ACHN (cell line): Measurements from ENCODE around the gene OR6K2.
"Not testable (repeated sequence)": the region's sequence is repeated elsewhere in the genome, so short reads cannot be mapped to it uniquely, and the experiment has no call there.

Experiments used
- DNase-seq: peaks from one replicate; pipeline ENCODE4 v3.0.0-alpha.2; 2015
- in situ Hi-C: cut with HindIII; loops from 2 replicates; pipeline ENCODE4 v1.10.0; 2017; ENCODE audit warnings: low sequenced_read_pairs, low pct_ligation_motif_present, low pct_unique_long_range_greater_than_20kb

Gene OR6K2, protein sequence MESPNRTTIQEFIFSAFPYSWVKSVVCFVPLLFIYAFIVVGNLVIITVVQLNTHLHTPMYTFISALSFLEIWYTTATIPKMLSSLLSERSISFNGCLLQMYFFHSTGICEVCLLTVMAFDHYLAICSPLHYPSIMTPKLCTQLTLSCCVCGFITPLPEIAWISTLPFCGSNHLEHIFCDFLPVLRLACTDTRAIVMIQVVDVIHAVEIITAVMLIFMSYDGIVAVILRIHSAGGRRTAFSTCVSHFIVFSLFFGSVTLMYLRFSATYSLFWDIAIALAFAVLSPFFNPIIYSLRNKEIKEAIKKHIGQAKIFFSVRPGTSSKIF

DNA sequence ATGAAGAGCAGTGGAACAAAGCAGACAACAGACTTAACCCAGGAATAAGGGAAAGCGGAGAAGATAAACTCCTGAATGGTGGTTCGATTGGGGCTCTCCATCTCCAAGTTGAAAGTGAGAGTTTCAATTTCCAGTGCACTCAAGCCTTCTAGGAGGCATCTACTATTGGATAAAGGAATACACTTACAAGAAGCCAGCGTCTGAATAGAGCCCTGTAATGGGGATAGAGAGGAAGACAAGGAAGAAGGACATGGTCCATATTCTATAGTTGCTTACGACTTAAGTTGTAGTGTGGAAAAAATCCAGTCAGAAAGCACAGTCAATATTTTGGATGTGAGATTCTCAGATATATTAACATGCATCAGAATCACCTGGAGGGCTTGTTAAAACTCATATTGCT, at the start of gene OR6K2:
Gene OR6K2 (minus strand): TSS at position 101 of the 400 bp plus-strand sequence. CDS start 0 bp downstream, at position 101.
- in situ Hi-C loops = no loop called here
- DNase-seq = no peak

DNA sequence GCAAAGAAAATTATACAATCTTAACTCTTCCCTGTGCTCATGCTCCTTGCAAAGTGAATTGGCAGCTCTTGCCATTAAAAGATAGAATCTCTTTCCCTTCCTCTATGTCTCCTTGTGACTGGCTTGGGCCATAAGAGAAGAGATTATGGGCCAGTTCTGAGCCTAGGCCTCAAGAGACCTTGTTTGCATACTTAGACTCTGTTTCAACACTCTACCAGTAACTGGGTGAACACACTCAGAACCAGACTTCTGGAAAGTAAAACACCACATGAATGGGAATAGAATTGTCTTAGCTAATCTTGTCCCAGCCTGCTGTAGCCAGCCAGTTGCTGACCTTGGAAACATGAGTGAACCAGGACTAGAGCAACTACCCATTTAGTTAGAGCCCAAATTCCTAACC, 35.4 kb upstream of the OR6K2 start:
- in situ Hi-C loops = no loop called here
- no peak for DNase-seq

DNA sequence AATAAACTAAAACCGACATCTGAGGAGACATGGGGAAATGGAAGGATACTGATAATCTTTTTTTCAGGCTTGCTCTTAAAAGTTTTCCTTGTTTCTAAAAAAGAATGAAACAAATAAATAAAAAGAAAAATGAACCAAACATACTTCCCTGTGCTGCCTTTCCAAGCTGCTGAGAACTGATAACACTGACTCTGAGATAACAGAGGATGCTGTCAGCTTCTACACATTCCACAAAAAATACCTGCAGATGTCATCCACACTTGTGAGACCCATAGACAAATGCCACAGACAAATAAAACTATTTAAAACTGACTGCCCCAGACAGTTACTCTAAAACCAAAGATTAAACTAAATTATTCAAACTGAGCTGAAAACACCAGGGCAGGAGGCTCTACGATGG, 32.1 kb upstream of the OR6K2 start:
- DNase-seq = no peak
- in situ Hi-C loops = no loop called here

DNA sequence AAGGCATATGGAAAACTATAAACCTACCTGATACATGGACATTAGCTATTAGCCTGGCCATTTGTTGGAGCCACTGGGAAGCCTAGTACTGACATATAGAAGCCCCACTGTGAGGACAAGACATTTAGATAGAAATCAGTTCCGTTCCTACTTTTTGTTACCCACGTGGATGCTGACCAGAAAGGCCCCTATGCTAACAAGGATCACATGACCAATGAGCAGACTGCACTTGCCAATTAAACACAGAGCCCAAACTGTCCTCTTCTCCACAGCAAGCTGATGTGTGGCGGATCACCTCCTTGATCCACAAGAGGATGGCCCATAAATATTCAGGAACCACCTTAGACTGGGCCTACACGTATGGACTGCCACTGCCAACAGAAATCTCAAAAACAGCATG, 31.3 kb upstream of the OR6K2 start:
- in situ Hi-C loops = no loop called here
- no peak for DNase-seq

DNA sequence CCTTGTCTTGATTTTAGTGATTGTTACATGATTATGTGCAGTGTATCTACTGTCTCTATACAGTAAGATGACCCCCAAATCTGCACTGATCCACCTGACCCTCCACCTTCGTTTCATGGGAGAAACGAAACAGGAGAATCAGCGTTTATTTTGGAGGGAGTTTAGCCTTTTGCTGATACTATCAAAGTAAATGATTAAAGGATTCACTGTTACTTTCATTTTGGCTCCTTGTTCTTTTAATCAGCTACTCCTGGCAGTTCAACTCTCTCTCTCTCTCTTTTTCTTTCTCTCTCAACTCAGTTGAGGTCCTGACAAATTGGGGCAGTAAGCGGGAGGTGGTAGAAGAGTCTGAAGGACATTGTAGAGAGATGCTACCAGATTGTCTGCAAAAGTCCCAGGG, 30.0 kb upstream of the OR6K2 start:
- in situ Hi-C loops = no loop called here
- DNase-seq = no peak

DNA sequence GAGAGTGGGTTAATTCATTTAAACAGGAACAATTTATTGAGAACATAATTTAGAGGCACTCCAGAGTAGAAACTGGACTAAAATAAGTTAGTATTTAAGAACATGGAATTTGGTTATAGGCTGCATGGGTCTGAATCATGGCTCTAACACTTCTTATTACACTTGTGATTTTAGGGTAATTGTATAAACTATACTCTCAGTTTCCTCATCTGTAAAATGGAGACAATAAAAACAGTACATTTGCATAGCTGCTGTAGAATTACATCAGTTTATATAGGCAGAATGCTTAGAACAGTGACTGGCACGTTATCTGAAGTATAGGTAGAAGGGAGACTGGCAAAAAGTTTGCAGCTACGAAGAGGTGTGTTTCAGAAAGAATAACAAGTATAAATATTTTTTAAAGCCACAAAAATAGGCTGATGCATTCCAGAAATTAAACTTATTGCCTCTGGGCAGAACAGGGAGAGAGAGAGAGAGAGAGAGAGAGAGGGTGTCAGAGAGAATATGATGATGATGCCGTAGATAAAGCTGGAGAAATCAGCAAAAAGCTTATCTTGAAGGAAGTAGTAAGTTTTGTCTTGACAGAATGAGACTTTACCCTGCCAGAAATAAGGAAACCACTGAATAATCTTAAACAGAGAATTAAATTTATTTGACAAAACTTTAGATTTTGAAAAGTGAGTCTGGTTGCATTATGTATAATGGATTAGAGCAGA, 28.2 kb upstream of the OR6K2 start:
- no peak for DNase-seq
- in situ Hi-C loops = no loop called here

DNA sequence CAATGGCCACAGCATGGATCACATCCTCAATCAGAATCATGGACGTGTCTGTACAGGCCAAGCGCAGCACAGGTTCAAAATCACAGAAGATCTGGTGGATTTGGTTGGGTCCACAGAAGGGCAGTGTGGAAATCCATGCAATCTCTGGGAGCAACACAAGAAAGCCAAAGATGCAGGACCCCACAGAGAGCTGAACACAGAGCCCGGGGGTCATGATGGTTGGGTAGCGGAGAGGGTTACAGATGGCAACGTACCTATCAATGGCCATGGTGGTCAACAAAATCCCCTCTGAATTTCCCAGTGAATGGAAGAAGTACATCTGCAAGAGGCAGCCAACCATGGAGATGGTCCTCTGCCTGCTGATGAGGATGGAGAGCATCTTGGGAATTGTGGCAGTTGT, 24.0 kb upstream of the OR6K2 start:
- in situ Hi-C loops = no loop called here
- no peak for DNase-seq

DNA sequence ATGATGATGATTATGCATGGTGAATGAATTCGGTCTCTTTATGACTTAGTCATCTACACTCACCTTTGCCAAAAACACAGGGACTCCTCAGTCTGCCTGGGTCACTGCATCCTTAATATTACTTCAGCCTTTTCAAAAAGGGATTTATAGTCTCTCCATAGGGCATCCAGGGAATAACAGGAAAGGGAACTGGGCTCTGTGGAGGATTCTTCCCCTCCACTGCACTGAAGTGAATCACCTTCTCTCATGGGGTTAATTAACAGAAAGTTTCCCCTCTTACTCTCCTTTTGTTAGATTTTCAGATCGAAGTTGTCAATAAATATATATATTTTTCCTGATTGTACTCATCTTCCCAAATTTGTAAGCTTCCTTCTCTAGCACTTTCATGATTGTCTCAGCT, 20.2 kb upstream of the OR6K2 start, which contains the start of gene OR6K3:
Gene OR6K3 (minus strand): TSS at position 101 of the 400 bp plus-strand sequence. CDS start 2,605 bp downstream, outside the sequence.
- no peak for DNase-seq
- in situ Hi-C loops = no loop called here

DNA sequence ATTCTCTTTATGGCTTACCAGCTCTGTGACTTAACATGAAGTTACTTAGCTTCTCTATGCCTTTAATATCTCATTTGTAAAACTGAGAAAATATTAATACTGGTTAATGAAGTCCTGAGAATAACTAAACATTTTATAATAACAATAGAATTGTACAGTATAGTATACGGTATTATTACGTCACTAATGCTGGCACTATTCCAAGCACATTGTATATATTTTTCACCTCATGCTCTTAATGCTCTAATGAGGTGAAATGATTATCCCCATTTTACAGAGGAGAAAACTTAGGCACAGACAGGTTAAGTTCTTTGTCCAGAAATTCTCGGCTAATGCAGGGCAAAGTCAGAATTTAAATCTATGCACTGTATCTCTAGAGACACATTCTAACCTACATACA, 19.2 kb upstream of the OR6K2 start:
- in situ Hi-C loops = no loop called here

DNA sequence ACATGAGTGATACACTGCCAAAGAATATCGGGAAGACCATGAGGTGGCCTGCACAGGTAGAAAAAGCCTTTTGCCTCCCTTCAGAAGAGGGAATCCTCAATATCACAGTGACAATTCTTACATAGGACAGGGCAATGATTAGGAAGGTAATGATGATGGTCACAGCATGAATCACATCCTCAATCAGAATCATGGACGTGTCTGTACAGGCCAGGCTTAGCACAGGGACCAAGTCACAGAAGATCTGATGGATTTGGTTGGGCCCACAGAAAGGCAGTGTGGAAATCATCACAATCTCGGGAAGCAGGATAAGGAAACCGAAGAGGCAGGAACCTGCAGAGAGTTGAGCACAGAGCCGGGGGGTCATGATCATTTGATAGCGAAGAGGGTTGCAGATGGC, 16.9 kb upstream of the OR6K2 start:
- in situ Hi-C loops = no loop called here
- DNase-seq = no peak

More for the DNA sequence above, 19.2 kb upstream of the OR6K2 start:
- no peak for DNase-seq

DNA sequence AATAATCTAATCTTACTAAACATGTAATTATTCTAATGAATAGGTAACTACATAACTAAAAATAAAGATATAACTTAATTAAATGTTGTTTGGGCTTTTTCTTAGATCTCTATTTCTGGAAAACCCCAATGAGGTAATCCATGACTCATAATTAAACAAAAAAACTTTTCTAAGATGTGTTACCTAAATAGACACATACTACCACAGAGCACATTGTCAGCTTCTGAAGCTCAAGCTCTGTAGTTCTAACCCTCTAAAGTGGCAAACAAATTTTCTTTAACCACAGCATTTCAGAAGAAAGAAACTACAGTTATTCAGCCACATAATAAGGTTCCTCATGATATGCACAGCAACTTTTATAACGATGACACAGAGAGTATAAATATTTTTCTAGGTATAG, 15.9 kb upstream of the OR6K2 start:
- no peak for DNase-seq
- in situ Hi-C loops = no loop called here

DNA sequence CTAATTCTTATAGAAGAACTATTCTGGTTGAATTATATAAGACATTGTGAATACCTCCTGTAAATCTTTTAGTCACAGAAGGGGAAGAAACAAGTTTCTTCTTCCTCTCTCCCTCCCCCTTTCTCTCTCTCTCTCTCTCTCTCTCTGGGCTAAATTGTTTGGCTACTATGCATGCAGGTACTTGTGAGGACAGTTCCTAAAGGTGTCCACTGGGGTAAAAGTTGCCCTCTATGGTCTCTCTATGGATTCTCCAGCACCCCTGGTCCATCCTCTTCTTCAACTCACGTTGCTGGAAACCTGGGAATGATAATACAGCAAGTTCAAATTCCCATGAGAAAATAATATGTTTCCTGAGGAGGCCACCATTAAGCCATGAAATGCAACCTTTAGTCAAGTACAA, 14.3 kb upstream of the OR6K2 start:
- in situ Hi-C loops = no loop called here
- no peak for DNase-seq

DNA sequence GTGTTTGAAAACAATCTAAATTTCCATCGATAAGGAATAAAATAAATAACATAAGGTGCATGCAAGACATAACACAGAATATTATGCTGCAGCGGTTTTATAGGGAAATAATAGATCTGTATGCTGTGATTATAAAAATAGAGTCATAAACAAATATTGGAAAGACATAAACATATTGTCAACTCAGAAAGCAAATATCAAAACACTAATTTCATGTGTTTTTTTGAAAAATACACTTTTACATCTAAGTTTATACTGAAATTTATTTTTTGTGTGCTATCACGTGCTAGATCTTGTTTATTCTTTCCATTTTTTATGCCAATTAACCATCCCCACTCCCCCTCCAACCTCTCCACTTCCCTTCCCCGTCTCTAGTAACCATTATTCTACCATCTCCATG, 10.6 kb upstream of the OR6K2 start:
- DNase-seq = no peak
- in situ Hi-C loops = no loop called here

DNA sequence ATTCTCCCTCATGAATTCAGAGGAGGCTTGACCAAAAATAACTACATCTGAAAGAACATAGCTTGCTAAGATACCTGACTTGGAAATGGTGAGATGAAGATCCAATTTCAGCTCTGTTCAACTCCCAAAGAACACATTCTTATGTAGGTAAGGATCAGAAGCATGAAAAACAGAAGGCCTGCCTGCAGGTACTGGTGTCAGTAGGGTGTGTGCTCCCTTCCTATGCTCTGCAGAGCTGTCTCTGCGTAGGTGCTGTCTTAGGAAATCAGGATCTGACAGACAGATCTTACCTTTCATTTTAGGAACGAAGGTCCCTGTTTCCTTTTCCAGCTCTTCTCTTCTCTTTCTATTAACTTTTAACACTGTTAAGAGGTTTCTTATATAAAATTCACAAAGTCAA, 5.6 kb upstream of the OR6K2 start:
- in situ Hi-C loops = no loop called here

DNA sequence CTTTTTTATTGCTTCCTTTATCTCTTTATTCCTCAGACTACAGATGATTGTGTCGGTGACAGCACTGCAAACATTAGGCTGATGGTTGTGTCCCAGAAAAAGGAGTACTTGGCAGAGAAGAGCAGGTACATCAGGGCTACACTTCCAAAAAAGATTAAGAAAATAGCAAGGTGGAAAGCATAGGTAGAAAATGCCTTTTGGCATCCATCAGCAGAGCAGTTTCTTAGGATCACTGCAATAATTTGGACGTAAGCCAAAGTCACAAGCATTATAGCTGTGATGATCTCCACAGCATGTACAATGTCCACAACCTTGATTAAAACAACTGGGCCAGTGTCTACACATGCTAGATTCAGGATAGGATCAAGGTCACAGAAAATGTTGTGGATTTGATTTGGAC, 5.9 kb downstream of the OR6K2 start:
- no peak for DNase-seq
- in situ Hi-C loops = no loop called here

More for the DNA sequence above, 5.6 kb upstream of the OR6K2 start:
- DNase-seq = no peak

DNA sequence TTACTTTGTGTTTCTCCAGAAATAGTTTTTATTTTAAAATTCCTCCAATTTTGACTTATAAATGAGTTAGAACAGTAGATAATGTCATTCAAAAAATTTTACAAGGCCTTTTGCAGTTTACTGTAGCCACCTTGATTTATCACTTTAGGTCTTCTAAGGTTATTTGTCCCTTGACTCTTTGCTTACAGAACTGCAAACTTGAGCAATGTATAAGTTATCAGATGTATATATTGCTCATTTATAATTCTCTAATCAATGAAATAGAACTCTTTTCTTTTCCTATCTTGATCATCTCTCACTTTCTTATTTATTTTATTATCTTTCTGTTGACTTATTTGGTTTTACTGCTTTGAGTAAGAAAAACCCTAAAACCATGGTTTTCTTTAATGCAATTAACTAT, 8.1 kb downstream of the OR6K2 start:
- in situ Hi-C loops = no loop called here
- DNase-seq = no peak

DNA sequence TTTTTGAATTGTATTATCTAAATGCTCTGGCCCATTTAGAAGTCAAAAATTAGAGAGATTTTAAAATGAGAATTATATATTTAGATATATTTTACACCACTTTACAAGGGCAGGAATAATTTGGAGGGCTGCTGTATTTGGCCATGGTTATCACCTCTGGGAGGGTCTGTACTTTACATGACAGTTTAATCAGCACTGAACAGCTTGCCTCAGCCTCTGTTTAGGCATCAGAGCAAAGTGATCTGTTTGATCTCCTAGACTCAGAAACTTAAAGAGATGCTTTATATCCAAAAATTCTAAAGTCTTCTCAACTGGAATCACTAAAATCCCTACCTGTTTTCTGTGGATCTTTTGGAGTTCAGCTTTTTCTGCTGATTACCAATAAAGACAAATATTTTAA, 8.5 kb downstream of the OR6K2 start:
- no peak for DNase-seq
- in situ Hi-C loops = no loop called here

DNA sequence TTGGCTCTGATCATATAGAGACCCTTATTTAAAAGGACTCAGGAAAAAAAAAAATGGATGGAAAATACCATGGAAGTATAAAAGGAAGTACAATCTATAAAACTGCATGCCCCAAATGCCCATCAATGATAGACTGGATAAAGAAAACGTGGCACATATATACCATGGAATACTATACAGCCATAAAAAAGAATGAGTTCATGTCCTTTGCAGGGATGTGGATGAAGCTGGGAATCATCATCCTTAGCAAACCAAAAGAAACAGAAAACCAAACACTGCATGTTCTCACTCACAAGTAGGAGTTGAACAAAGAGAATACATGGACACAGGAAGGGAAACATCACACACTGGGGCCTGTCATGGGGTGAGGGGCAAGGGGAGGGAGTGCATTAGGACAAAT, 9.3 kb downstream of the OR6K2 start:
- in situ Hi-C loops, DNase-seq: not testable (repeated sequence)

DNA sequence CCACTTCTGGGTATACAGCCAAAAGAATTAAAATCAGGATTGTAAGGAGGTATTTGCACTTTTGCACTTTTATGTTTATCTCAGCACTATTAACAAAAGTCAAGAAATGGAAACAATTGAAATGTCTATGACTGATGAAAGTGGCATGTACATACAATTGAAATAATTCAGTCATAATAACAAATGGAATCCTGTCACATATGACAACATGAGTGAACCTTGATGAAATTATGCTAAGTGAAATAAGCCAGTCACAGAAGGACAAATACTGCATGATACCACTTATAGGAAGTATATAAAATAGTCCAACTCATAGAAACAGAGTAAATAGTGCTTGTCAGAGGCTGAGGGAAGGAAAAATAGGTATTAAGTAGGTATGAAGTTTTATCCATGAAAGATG, 10.6 kb downstream of the OR6K2 start:
- in situ Hi-C loops = no loop called here
- no peak for DNase-seq

DNA sequence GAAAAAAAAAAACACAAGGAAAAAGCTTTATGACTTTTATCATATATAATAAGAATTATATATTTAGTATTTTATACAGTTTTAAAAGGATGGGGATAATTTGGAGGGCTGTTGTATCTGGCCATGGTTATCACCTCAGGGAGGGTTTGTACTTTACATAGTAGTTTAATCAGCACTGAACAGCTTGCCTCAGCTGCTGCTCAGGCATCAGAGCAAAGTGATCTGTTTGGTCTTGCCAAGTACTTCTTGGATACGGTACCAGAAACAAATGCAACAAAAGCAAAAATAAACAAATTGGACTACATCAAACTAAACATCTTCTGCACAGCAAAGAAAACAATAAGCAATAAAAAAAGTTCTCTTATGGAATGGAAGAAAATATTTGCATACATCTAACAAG, 11.3 kb downstream of the OR6K2 start:
- DNase-seq = no peak
- in situ Hi-C loops = no loop called here
